B cell (primary cell): ENCODE results near the gene STAC. TPM values are rescaled to one million over a fixed set of nuclear protein-coding genes. Genes with fewer than 3 reads are reported as not detected.

ENCODE experiments used
- ATAC-seq: fragments of 200-7000 bp; cut with Tn5 transposase; one replicate; pipeline ENCODE4 v1.10.0; 2021; ENCODE audit warnings: low read depth, mild to moderate bottlenecking, moderate number of reproducible peaks, moderate library complexity
- CTCF ChIA-PET: fragments of 350-600 bp; sonication (Branson Sonifier 250); formaldehyde crosslinking; loops from one replicate; lab custom pipeline; 2021; ENCODE audit warnings: antibody characterized with exemption, inconsistent platforms; lab: Charles Lee
- POLR2A ChIA-PET: fragments of 350-600 bp; sonication (Branson Sonifier 250); formaldehyde crosslinking; loops from one replicate; lab custom pipeline; 2021; ENCODE audit warnings: antibody characterized with exemption; lab: Charles Lee
- DNase-seq: peaks from one replicate; pipeline ENCODE4 v3.0.0; 2013
- H2AFZ ChIP-seq: 2 replicates; pipeline ENCODE4 v1.6.1; 2012; ENCODE audit warnings: mild to moderate bottlenecking, low read depth, low read length; ENCODE audit not compliant: insufficient read depth, poor library complexity, severe bottlenecking
- H3K27ac ChIP-seq, 2 donors: 1 replicate in 1 of 2; 2 replicates in 1 of 2; pipeline ENCODE4 v1.5.1; 2012 to 2013; ENCODE audit warnings: low read length in 2 of 2, mild to moderate bottlenecking in 2 of 2, moderate library complexity in 1 of 2
- H3K27me3 ChIP-seq, 4 experiments: fragments of 200-600 bp in 1 of 4; sonication (generic) in 1 of 4; replicated peaks in 1 of 4; 1 replicate in 2 of 4; 2 replicates in 2 of 4; pipeline versions ENCODE4 v1.6.1 to v1.7.0; 2013 to 2016; ENCODE audit warnings: low read length in 3 of 4, mild to moderate bottlenecking in 2 of 4, mixed read lengths in 1 of 4, moderate library complexity in 1 of 4; ENCODE audit not compliant: insufficient read depth in 4 of 4, control insufficient read depth in 3 of 4; ENCODE audit errors: control extremely low read depth in 1 of 4
- H3K36me3 ChIP-seq, 2 experiments: replicated peaks in 1 of 2; 1 replicate in 1 of 2; 2 replicates in 1 of 2; pipeline versions ENCODE4 v1.6.1 to v1.7.1; 2013; ENCODE audit warnings: low read length in 1 of 2; ENCODE audit not compliant: insufficient read depth in 2 of 2, control insufficient read depth in 1 of 2; ENCODE audit errors: control extremely low read depth in 1 of 2, extremely low read depth in 1 of 2
- H3K4me1 ChIP-seq, 2 donors: fragments of 200-600 bp in 1 of 2; sonication (generic) in 1 of 2; 1 replicate in 1 of 2; 2 replicates in 1 of 2; pipeline versions ENCODE4 v1.5.1 to v1.6.1; 2013 to 2017; ENCODE audit warnings: low read length in 2 of 2; ENCODE audit not compliant: control insufficient read depth in 2 of 2, insufficient read depth in 2 of 2
- H3K4me2 ChIP-seq: replicated peaks from 2 replicates; pipeline ENCODE3; 2012; ENCODE audit warnings: mild to moderate bottlenecking, low read depth, low read length; ENCODE audit not compliant: poor library complexity, severe bottlenecking
- H3K4me3 ChIP-seq, 5 experiments: fragments of 200-600 bp in 1 of 5; sonication (generic) in 1 of 5; 1 replicate in 3 of 5; 2 replicates in 2 of 5; pipeline versions ENCODE4 v1.5.1 to v1.7.0; 2011 to 2016; ENCODE audit warnings: low read length in 4 of 5, mild to moderate bottlenecking in 4 of 5, low read depth in 2 of 5, control low read depth in 1 of 5, moderate library complexity in 1 of 5; ENCODE audit not compliant: insufficient read depth in 1 of 5; ENCODE audit errors: control extremely low read depth in 1 of 5, extremely low read depth in 1 of 5
- H3K79me2 ChIP-seq: fragments of 200-600 bp; sonication (generic); one replicate; pipeline ENCODE4 v1.6.0; 2016; ENCODE audit warnings: low read length; ENCODE audit not compliant: control insufficient read depth, insufficient read depth
- H3K9ac ChIP-seq: fragments of 200-600 bp; sonication (generic); 2 replicates; pipeline ENCODE4 v1.6.1; 2017; ENCODE audit warnings: mild to moderate bottlenecking, low read length, moderate library complexity
- H3K9me3 ChIP-seq, 3 donors: one replicate each; pipeline versions ENCODE4 v1.6.1 to v1.7.1; 2013; ENCODE audit warnings: low read length in 2 of 3; ENCODE audit not compliant: control insufficient read depth in 2 of 3, insufficient read depth in 1 of 3; ENCODE audit errors: control extremely low read depth in 1 of 3
- H4K20me1 ChIP-seq: 2 replicates; pipeline ENCODE4 v1.6.0; 2012; ENCODE audit warnings: mild to moderate bottlenecking, low read length; ENCODE audit not compliant: insufficient read depth, control insufficient read depth, poor library complexity, severe bottlenecking
- H3K27ac Mint-ChIP-seq: one replicate; pipeline ENCODE4 v1.8.0; 2021; ENCODE audit warnings: mixed read lengths
- H3K27me3 Mint-ChIP-seq: one replicate; pipeline ENCODE4 v1.8.0; 2021; ENCODE audit warnings: mixed read lengths
- H3K4me1 Mint-ChIP-seq: one replicate; pipeline ENCODE4 v1.8.0; 2021; ENCODE audit warnings: mixed read lengths
- H3K4me3 Mint-ChIP-seq: one replicate; pipeline ENCODE4 v1.8.0; 2021; ENCODE audit warnings: mixed read lengths
- H3K9me3 Mint-ChIP-seq: one replicate; pipeline ENCODE4 v1.8.0; 2022; ENCODE audit warnings: mixed read lengths; ENCODE audit not compliant: insufficient read depth
- CTCF ChIP-seq: fragments of 200-600 bp; IDR thresholded peaks from one replicate; pipeline ENCODE4 v1.8.0; 2022; ENCODE audit warnings: antibody characterized with exemption, mild to moderate bottlenecking
- EZH2 ChIP-seq: IDR thresholded peaks from 2 replicates; pipeline ENCODE4 v1.6.1; 2012; ENCODE audit warnings: borderline replicate concordance, low read depth, mild to moderate bottlenecking, moderate library complexity, low read length; ENCODE audit not compliant: insufficient read depth, poor library complexity, severe bottlenecking
- WGBS: methylation state at CpG from one replicate; pipeline ENCODE4 v1.1.5; 2013; ENCODE audit warnings: missing lambda C conversion rate; ENCODE audit not compliant: insufficient coverage; 5-methylcytosine and 5-hydroxymethylcytosine counted together
- intact Hi-C: fragments of 100-400 bp; cut with micrococcal nuclease; formaldehyde crosslinking; loops from one replicate; pipeline ENCODE4 v1.10.0; 2022
- polyA plus RNA-seq: library from polyadenylated mRNA; depleted of rRNA; stranded (reverse); fragments of >200 nt; gene quantifications from 2 replicates; pipeline ENCODE4 v1.2.3, GENCODE V29; 2012
- total RNA-seq, 2 donors: library from RNA; stranded (reverse); fragments of 120-200 nt in 1 of 2; gene quantifications; 1 replicate in 1 of 2; 2 replicates in 1 of 2; pipeline versions ENCODE4 v1.2.3 to v1.2.4, GENCODE V29; 2013 to 2022

Gene STAC
- total and polyA plus RNA-seq, 2 donors (not counting 1 experiment from before 2014, with no cell fraction given): not detected

GRCh38 chr3:36366308-36366707, 14.0 kb upstream of the STAC start:
- 87% methylated on average over 4 of the region's 4 CpGs for WGBS
- no peaks in the 10 kb centered on the region for H3K79me2 ChIP-seq

More at GRCh38 chr3:36366308-36366707, 14.0 kb upstream of the STAC start:
- Histone ChIP-seq H3K27me3 (no peaks in the 10 kb centered on the region), H3K9ac (no peak overlapping the region), H3K4me1 (no peaks in the 10 kb centered on the region), H3K36me3 (no peaks in the 10 kb centered on the region), H3K9me3 (peaks cover 0 to 4% (median 0%) of the 10 kb centered on the region in 3 donors), H3K4me2 (no peak overlapping the region), H2AFZ (no peak overlapping the region), H3K27ac (no peak overlapping the region), H4K20me1 (no peaks in the 10 kb centered on the region), H3K4me3 (no peak overlapping the region)
- Mint-ChIP-seq H3K4me1 (no peaks in the 10 kb centered on the region), H3K4me3 (no peak overlapping the region), H3K27ac (no peak overlapping the region), H3K9me3 (no peaks in the 10 kb centered on the region), H3K27me3 (no peaks in the 10 kb centered on the region)
- POLR2A ChIA-PET: no interaction called here
- CTCF ChIA-PET: no interaction called here
- intact Hi-C loops: no loop called here
- ATAC-seq (no peak), DNase-seq (no peak)
- TF ChIP-seq CTCF: no peak
- no peak for TF ChIP-seq EZH2
